GM19397 (cell line): ENCODE measurements around the gene FOXF1.

ENCODE experiments used
- ATAC-seq: cut with Tn5 transposase; IDR thresholded peaks from one replicate; pipeline ENCODE4 v1.9.1; 2021; ENCODE audit warnings: mild to moderate bottlenecking, moderate library complexity; ENCODE audit not compliant: unreplicated experiment

The FOXF1 gene

GRCh38 chr16:86503830-86504229 is 6.5 kb upstream of the FOXF1 start:
- ATAC-seq = no peak

- no peak for ATAC-seq
These were observed 5.8 kb upstream of the FOXF1 start for GRCh38 chr16:86504315-86505184.

DNA sequence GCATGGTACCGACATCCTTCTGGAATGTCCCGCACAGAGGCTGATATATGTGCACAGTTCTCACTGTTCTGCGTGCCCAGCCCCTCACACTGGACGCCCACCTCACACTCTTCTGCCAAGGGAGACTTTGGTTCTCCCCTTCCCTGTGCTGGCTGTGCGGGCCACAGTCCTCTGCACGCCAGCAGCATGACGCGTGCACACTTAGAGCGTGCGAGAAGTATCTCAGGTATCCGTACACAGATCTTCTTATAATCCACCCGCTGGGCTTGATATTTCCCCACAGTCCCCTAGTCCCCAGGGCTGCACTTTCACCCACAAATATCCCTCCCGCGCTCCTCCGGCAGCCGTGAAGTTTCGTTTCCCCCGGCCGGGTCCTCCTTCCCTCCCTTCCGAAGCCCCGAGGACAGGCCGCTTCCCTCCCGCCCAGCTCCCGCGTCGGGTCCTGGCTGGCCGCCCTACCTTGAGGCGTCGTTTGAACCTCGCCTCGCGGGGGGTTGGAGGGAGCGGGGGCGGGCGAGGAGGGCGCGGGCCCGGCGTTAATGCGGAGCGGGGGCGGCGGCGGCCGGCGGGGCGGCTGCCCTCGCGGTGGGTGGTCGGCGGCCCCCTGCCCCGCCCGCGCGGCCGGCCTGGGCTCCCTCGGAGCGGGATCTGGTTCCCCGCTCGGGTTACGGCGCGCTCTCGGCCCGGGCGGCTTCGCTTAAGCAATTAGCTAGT is 5.0 kb upstream of the FOXF1 start:
- no peak for ATAC-seq

DNA sequence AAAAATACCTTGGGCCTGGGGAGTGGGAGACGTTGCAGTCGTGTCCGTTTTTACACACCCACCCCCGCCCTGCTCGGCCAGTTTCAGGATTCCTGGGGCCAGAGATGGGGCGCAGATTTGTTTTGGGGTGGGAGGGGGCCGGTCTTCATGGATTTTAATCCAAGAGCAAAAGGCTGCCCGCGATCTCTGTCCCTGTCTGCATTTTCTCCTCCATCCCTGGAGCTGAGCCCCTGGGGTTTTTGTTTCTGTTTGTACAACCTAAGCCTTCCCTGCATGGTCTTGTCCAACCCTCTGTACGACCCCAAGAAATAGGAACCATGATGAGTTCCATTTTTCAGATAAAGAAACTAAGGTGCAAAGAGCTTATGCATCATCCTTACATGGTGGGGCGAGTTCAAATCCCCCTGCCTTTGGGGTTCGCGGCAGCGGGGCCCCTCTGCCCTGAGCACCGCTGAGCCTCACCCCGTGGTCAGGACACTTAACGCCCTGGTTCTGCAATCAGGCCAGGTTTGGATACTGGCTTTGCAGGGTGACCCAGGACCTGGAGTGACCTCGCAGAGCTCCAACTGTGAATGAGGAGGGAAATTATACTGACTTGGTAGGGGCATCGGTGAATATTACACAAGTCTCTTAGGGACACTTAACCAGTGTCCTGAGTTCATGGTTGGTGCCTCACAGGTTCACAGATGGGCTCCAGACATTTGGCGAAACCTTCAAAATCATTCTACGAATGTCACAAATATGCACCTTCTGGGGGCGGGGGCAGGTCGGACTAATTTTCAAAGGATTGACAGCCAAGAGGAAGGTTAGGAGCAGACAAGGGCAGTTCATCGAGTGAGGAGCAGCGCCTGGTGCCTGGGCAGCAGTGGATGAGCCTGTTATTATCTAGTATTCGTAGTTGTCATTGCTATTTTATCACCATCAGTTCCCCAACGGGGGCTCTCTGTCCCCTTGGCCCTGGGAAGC is 4.1 kb upstream of the FOXF1 start:
- no peak for ATAC-seq

DNA sequence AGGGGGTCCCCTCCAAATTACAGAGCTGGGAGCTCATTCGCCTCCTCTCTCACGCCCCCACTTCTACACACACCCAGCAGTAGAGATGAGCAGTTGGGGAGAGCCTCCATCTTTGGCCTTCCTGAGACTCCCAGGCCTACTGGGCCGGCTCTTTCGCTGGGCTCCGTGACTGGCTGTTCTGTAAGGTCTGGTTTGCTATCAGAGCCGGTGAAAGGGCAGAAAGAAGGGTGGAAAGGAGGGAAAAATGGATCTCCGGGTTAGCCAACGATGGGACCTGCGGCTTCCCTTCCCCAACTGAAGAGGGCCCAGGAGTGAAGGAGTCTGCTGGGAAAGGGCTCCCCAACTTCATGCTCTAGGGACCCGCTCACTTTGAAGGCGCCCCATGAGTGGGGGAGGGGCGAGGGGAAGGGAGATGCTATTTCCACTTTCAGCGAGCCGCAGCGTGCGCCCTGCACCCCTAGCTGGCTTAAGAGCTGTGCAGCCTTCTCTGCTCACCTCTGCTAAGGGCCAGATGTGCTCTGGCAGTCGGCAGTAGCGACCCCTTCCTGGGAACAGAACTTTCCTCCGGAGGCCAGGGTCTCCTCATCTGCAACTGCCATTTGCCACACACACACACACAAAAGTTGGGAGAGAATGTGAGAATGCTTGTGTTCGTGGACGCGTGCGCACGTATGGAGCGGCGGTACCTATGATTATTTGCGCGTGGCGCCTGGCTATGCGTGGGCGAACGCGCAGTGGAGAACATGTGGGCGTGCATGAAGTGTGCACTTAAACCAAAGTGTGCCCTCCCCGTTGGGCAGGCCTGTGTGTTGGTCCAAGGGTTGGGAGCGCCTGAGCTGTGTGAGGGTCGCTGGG is 2.9 kb upstream of the FOXF1 start:
- ATAC-seq = no peak

DNA sequence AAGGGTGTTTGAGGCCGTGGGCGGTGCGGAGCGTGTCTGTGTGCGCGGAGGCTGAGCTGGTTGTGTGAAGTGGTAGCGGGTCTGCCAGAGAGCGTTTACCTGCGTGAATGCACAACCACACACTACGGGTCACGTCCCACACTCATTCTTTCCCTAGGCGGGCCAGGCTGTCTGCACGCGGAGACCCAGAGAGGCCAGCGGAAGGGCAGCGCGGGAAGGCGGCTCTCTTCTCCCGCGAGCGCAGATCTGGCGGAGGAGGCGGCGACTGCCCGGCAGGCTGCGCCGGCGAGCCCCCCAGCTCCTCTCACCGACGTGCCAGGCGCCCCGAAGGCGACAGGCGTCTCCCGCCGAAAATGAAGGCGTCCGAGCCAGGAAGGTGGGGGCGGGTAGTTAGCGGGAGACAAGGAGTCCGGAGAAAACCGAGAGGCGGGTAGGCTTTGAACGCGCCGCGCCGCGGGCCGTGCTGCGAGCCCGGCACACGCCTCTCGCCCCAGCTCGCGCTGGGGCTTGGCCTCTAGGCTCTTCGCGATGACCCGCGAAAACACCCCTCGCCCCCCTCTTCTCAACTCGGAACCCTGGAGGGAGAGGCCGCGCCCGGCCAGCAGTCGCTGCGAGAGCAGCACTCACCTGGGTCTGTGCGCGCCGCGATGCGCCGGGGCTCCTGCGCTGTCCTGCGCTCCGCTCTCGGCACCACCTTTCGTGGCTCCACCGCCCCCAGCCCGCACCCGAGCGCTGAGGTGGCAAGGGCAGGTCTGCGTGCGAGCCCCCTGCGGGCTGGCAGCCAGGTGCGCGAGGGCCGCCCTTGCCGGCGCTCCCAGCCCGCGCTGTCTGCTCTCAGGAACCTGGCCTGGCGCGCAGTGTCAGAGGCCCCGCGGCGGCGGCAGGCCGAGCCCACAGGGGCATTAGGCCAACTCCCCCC is 2.0 kb upstream of the FOXF1 start:
- no peak for ATAC-seq

GRCh38 chr16:86508947-86509758 is 1.2 kb upstream of the FOXF1 start:
- ATAC-seq = no peak

- no peak for ATAC-seq
These were observed 415 bp upstream of the FOXF1 start for GRCh38 chr16:86509759-86510464.

DNA sequence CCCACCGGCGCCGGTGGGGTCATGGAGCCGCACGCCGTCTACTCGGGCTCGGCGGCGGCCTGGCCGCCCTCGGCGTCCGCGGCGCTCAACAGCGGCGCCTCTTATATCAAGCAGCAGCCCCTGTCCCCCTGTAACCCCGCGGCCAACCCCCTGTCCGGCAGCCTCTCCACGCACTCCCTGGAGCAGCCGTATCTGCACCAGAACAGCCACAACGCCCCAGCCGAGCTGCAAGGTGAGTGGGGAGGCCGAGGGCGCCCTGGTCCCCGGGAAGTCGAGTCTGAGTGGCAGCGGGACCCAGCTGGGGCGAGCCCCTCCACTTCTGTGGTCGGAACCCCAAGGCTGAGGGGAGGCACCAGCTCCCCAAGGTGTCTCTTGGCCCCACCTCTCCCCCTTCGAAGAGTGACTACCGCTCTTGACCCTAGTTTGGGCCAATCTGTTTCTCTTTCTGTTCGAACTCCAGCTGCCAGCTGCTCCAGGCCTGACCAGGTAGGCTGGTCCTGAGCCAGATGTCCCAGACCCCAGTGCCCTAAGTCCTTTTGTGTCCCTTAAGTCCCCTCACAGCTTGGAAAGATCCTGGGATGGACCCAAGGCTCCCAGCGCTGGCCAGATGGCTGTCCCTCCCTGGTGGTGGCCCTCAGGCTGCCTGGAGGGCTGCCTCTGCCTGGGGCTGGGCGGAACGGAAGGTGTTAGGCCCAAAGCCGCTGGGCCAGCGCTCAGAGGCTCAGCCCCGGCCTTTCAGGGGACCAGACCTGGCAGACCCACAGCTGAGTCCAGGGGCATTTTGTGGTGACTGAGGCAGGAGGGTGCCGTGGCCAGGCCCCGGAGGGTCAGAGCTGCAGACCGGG is 1.2 kb downstream of the FOXF1 start:
- no peak for ATAC-seq

DNA sequence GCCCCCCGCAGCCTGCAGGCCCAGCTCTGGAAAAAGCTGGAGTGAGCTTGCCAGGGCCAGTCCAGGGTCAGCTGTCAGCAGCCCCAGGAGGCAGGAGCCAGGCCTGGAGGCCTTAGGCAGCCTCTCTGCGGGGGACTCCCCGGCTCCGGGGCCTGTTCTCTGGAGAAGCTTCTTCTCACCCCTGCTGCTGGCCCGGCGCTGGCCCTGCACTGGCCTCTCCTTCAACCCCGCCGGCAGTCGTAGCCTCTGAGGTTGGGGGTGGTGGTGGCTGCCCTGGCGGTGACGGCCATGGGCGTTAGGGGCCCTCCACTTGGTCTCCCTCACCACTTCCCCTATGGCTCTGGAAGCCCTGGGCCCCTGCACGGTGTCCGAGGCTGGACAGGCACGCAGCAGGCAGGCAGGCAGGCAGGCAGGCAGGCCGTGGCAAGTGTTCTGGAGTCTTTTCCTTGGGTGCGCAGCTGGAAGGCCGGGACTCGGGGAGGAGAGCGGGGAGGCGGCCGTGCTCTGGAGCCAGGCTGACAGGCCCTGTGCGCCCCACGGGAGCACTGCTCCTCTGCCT is 2.1 kb downstream of the FOXF1 start:
- ATAC-seq = no peak

DNA sequence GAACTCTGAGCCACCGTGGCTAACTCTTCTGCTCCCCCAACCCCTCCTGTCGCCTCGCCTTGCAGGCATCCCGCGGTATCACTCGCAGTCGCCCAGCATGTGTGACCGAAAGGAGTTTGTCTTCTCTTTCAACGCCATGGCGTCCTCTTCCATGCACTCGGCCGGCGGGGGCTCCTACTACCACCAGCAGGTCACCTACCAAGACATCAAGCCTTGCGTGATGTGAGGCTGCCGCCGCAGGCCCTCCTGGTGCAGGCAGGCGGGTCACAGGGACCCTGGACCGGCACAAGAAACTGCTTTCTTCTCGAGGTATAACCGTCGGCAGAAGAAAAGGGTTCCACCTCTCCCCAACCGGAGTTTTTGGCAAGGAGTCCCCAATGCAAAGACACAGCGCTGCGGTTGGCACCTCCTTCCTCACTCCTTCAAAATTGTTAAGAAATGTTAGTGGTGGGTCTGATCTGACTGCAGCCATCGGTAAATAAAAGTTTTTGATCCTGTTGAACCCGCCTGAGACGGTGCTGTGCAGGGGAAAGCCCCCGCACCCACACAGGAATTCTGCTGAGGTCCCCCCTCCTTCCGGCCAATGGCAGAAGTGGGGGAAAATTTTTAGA is 2.6 kb downstream of the FOXF1 start:
- no peak for ATAC-seq

- ATAC-seq = no peak
These were observed 3.3 kb downstream of the FOXF1 start for GRCh38 chr16:86513471-86514277.

- ATAC-seq = no peak
These were observed 4.4 kb downstream of the FOXF1 start for GRCh38 chr16:86514481-86515376.

GRCh38 chr16:86515413-86515776 is 5.1 kb downstream of the FOXF1 start:
- ATAC-seq = no peak
